Head of caudate nucleus (tissue), 42 donors: ENCODE data around the gene LOXL1.
A peak's percentile ranks its signal among the peaks of the same experiment; 100 is the strongest.
"Not testable (repeated sequence)": the region's sequence is repeated elsewhere in the genome, so short reads cannot be mapped to it uniquely, and the experiment has no call there.

Source experiments
- DNase-seq, 42 donors: peaks; one replicate each; pipeline versions ENCODE4 v3.0.0 to v3.0.0-alpha.2; 2020 to 2021; ENCODE audit warnings: mixed read lengths in 7 of 42
- intact Hi-C: fragments of 100-400 bp; cut with DNase I; formaldehyde crosslinking; loops from one replicate; pipeline ENCODE4 v1.15.0; 2022

Gene LOXL1

GRCh38 chr15:73934281-73934680 is 8.0 kb downstream of the LOXL1 start:
- intact Hi-C loops: no loop called here
- DNase-seq: no peak

GRCh38 chr15:73935547-73935946 is 9.3 kb downstream of the LOXL1 start:
- intact Hi-C loops: no loop called here
- no peak for DNase-seq

DNA sequence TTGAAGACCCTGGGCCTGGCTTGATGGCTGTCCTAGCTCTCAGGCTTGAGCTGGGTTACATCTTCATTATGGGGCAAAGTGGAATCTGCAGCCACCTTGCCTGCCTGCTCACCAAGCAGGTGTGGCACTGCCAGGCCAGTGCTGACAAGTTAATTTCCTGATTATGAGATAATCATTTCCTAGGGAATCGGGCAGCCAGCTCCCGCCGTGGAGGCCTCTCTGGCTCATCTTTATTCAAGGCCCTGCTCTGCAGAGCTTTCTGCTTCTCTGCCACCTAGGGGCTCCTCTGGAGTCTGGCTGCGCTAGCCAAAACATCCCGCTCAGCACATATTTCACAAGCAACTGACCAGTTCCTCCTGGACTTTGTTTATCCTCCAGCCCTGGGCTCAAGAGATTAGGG is 9.9 kb downstream of the LOXL1 start:
- peak in 6 of 42 donors; percentile 11 to 51 (median 24) for DNase-seq
- intact Hi-C loops: no loop called here

DNA sequence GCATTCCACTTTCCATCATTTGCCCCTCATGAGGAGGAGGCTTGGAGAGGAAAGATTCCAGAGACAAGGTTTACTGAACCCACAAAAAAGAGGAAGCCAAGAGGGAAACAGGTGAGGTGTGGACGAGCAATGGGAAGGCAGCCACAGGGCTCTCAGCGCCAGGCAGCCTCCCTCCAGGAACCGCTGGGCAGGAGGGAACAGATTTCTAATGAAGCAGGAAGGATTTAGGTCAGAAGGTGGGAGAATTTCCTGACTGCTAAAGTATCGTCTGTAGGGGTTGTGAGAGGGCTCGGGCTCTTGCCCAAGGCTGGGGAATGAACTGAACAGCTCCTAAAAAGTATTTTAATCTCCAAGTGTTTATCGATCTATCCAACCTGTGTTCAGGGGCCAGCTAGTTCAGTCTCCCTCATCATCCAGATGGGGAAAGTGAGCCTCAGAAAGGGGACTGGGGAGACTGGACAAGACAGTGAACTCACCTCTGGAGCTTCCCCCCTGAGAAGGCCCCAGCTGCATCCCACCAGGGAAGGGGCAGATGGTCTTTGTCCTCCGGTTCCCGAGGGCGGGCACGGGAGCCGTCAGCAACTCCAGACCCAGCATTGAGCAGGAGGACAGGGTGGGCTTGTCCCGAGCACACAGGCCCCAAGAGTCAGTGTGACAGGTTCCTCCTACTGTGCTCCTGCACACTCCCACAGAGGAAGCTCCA is 10.5 kb downstream of the LOXL1 start:
- no peak for DNase-seq
- intact Hi-C loops: no loop called here

DNA sequence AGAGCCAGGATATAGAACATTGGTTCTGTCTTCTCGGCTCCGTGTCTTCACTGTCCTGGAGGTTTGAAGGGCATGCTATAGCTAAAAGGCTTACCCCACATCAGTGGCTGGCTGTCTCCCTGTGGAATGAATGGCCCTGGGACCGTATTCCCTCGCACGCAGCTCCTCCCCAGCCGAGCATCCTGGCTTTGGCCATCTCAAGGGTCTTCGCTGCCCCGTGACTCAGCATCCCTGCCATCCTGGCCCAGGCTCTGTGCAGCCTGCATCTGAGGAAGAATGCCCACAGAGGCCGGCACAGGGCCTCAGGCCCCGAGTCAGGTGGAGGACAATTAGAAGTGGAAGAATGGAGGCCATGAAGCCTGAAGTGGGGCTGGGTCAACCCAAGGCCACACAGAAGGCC is 11.0 kb downstream of the LOXL1 start:
- intact Hi-C loops: no loop called here
- no peak for DNase-seq

DNA sequence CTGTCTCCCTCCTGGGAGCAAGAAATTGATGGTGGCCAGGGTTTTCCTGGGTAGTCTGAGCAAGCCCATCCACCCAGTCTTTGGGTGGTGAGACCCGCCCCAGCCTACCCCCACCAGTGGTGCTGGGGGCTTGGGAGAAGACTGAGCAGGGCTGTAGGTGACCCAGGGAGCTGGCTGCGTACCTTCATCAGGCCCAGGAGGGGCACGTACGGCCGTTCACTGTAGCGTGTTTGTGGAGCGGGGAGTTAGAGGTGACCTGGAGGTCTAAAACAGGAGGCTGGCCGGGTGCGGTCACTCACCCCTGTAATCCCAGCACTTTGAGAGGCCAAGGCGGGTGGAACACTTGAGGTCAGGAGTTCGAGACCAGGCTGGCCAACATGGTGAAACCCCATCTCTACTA is 11.5 kb downstream of the LOXL1 start:
- DNase-seq: no peak
- intact Hi-C loops: no loop called here

DNA sequence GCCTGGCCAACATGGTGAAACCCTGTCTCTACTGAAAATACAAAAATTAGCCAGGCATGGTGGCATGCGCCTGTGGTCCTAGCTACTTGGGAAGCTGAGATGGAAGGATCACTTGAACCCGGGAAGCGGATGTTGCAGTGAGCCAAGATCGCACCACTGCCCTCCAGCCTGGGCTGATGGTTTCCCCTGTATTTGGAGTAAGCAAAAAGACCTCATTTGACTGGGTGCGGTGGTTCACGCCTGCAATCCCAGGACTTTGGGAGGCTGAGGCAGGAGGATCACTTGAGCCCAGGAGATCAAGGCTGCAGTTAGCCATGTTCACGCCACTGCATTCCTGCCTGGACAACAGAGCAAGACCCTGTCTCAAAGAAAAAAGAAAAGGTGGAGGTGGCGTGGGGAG is 12.3 kb downstream of the LOXL1 start:
- intact Hi-C loops, DNase-seq: not testable (repeated sequence)

- DNase-seq: peak in 4 of 42 donors; percentile 9 to 58 (median 26)
- intact Hi-C loops: no loop called here
Observed at GRCh38 chr15:73939138-73939537, 12.9 kb downstream of the LOXL1 start.

DNA sequence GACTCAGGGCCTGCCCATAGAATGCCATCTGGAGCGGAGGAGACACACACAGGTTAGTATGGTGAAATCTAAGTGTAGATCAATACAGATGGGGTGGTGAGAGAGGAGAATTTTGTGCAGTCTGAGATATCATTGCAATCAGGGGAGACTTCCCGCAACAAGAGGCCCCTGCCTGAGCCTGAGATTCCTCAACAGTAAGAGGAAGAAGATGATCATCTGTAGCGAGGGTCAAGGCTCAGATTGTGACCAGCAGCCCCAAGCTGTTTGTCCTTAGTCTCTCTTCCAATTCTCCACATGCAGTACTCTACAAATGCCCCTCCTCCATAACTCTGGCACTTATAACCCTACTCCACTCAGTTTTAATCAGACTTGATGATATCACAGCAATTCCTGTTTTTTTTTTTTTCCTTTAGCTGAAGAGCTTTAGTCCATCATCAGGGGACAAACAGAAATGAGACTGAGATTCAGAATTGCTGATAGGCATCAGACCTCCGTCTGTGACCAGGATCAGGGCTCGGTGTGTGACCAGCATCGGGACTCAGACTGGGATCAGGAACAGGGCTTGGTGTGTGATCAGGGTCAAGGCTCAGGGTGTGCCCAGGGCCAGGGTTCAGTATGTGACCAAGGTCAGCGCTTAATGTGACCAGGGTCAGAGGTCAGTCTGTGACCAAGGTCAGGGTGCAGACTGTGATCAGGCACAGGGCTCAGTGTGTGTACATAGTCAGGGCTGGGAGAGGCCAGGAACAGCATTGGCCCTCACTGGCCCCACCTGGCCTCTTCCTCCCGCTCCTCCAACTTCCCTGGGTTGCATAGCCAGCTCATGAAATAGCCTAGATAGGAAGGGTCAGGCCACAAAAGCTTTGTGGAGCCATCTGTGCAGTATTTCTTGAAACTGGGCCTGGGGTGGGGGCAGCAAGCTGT is 14.1 kb downstream of the LOXL1 start:
- no peak for DNase-seq

DNA sequence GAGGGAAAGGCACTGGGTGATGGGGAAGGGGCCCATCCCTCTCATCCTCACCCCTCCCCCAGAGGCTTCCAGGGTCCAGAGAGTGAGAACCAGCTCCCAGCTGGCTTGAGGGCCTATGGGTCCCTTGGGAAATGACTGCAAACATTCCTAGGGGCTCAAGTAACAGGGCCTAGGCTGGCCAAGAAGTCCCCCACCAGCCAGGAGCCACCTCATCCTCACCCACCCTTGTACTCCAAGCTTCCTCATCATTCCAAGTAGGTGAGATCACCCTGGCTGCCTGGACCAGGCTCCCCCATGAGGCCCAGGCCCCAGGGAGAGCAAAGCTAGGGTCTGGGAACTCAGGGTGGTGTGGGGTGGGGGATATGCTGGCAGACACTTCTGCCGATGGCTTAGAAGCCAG is 14.8 kb downstream of the LOXL1 start:
- intact Hi-C loops: no loop called here
- no peak for DNase-seq

More for the DNA sequence above, 14.1 kb downstream of the LOXL1 start:
- intact Hi-C loops: no loop called here

GRCh38 chr15:73941449-73941848 is 15.2 kb downstream of the LOXL1 start:
- intact Hi-C loops: no loop called here

DNA sequence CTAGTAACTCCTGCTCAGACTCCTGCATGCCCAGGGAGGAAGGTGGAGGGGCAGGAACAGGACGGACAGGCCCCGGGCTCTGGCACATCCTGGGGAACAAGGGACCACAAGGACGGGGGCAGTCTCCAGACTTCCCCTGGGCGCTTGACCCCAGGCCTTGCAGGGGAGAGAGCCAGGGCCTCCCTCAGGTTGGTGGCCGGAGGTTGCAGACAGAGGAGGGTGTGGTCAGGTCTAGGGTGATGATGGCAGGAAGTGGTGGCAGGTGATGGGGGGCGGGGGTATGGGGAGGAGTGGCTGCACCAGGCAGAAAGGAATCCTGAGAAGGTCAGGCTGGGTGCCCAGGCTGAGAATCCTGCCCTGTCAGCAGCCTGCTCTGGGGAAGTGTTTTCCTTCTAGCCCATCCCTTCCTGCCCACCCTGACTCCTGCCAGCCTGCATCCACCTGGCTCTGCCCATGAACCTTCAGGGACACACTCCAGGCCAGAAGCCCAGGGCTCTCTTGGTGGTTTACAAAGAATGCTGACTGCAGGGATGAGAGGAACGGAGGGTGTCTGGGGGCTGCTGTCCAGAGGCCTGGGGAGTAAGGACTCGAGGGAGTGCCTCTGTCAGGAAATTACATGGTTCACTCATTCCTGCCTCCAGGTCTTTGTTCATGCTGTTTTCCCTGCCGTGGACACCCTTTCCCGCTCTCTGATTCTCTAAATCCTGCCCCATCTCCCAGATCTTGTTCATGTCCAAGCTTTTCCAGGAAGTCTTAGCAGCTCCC is 15.8 kb downstream of the LOXL1 start:
- DNase-seq: no peak

More at GRCh38 chr15:73941449-73941848, 15.2 kb downstream of the LOXL1 start:
- no peak for DNase-seq

GRCh38 chr15:73942751-73943270 is 16.5 kb downstream of the LOXL1 start:
- intact Hi-C loops: no loop called here
- no peak for DNase-seq

More for the DNA sequence above, 15.8 kb downstream of the LOXL1 start:
- intact Hi-C loops: no loop called here

DNA sequence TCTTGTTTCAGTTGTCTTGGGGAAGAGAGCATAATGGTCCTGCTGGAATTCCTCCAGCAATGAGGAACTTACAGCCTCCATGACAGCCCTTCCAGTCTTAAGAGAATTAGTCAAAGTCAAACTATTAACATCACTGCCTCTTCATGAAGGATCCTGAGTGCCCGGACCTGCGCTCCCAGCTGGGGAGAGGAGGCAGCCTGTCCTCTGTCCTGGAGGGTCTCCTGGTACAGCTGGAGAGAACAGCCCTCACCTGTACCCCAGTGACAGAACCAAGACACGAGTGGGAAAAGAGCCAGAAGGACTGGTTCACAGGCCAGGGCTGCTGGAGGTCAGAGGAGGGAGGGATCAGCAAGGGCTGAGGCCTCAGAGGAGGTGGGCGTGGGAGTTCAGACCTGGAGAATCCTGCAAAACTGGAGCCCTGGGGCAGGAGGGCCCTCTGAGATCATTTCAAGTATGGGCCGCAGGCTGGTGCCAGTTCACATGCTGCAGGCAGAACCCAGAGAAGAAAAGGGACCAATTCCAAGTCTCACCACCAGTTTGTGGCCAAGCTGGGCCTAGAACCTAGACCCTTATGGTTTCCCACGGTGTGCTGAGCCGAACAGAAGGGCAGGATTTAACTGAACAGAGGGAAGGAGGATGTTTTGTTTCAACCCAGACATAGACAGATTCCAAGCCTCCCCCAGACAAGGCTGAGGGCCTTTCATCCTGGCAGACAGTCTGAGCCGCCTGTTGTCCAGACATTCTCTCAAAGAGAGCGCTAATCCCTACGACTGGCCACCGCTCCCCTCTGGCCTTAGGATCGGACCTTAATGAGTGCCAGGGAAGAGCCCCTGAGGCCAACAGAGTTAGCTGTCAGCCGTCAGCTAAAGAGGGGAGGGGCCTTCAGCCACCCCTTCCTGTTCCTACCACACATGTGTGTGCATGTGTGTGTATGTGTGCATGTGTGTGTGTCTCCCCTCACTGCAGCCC is 18.2 kb downstream of the LOXL1 start:
- no peak for DNase-seq
- intact Hi-C loops: no loop called here

GRCh38 chr15:73945130-73945508 is 18.9 kb downstream of the LOXL1 start:
- intact Hi-C loops: no loop called here
- no peak for DNase-seq

DNA sequence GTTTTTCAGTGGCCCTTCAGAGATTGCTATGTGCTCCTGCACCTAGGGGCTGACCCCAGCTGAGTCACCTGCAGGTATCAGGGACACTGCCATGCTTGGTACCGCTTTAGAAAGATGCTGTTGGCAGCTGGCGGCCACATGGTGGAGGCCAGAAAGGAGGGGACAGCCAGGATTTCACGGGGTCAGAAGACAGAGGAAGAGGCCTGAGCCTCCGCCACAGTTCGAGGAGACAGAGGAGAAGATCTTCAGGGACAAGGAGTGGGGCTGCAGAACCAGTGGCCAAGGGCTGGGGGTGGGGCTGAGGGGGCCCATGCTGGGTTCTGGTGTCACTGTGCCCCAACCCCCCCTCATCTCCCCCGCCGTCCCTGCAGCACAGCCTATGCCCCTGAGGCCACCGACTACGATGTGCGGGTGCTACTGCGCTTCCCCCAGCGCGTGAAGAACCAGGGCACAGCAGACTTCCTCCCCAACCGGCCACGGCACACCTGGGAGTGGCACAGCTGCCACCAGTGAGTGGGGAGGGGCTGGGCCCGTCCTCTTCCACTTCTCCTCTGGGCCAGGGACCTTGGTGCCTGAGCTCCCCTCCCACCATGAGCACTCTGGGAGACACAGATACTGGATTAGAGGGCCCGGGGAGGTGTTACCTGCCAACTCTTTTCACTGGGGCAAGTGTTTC is 19.9 kb downstream of the LOXL1 start:
- no peak for DNase-seq

GRCh38 chr15:73946795-73947370 is 20.6 kb downstream of the LOXL1 start:
- no peak for DNase-seq
- intact Hi-C loops: no loop called here

More for the DNA sequence above, 19.9 kb downstream of the LOXL1 start:
- intact Hi-C loops: no loop called here
